Measurements from ENCODE around the gene PRSS23. TPM values are rescaled to one million over a fixed set of nuclear protein-coding genes. Genes with fewer than 3 reads are reported as not detected.

PRSS23 gene
- 95.0 and 127 TPM in 2 replicates for total RNA-seq

DNA sequence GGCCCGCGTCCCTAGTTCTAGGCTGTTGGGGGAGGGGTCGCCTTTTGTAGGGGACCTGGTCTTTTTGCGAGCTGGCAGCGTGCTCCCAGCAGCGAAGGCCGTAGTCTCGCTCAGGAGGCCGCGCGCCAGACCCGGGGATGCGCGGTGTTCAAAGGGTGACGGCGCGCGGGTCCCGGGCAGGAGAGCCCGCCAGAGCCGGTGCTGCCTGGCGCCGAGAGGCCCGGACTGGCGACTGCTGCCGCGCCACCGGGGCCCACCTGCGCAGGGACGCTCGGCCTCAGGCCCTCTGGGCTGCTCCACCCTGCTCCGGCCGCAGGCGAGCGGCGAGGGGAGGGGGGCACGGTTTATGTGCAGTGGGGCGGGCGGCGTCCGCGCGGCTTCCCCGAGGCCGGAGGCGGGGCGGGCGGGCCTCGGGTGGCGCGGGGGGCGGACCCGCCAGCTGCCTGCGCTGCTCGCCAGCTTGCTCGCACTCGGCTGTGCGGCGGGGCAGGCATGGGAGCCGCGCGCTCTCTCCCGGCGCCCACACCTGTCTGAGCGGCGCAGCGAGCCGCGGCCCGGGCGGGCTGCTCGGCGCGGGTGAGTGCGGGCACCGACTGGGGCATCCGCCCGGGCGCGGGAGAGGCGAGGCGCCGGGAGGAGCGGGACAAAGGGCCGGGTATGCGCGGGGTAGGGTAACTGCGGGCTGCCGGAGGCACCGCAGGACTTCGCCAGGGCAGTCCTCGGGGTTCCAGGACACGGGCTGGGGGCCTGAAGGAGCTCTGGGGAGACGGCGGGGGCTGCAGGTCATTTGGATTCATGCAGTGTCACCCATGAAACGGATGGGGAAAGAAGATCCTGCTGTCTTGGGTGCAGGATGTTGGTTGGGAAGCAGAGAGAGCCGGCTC lies at the start of gene PRSS23:
PRSS23 (plus strand) TSS at position 467 of the 884 bp plus-strand sequence. CDS start 7,102 bp downstream, outside the sequence.

Other genes starting within 250 kb of the PRSS23 start
- gene ME3, start 127.9 kb upstream of the PRSS23 start, total RNA-seq, result 2.7 and 10.4 TPM in 2 replicates
- 0.33 and 0.92 TPM in 2 replicates for gene FZD4, start 154.9 kb downstream of the PRSS23 start, total RNA-seq
- 13.8 and 17.8 TPM in 2 replicates for gene TMEM135, start 237.4 kb downstream of the PRSS23 start, total RNA-seq

All from airway epithelial cell (primary cell).